ENCODE measurements around the gene KLF9.

- TF ChIP-seq CTCF (IDR thresholded peaks at IDR 0.05; ENCODE audit: insufficient read depth, low read length, poor library complexity, severe bottlenecking) (no peak), EZH2phosphoT487 (conservative IDR thresholded peaks at IDR 0.05; ENCODE audit: low read length) (no peak)
These were observed 18.8 kb downstream of the KLF9 start for GRCh38 chr9:70395652-70396051.

Measured in SU-DHL-6 (cell line).